Measurements from ENCODE around the gene CFAP99. TPM values are rescaled to one million over a fixed set of nuclear protein-coding genes. Genes with fewer than 3 reads are reported as not detected.

The CFAP99 gene
- total RNA-seq, 1 donor from 2014 or later: not detected

DNA sequence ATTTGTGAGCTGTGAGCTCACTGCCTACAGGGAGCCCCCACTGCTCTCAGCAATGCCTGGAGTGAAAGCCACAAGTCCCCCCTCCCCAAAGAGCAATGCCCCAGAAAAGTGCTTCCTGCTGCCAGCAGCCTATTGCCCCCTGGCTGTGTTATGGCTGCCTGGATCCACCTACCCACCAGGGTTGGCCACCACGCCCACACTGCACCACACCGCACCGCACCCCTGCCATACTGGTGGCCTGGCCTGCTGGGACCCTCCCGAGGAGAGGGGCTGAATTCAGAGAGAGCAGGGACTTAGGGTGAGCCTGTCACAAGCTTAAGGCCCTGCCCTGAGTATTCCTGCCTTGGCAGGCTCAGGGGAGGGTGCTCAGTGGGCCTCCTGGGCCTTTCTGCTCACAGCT lies 4.3 kb downstream of the CFAP99 start:
- Histone ChIP-seq H3K4me2 (no peak overlapping the region), H3K4me3 (no peak overlapping the region), H3K27ac (no peak overlapping the region), H3K9ac (no peak overlapping the region), H3K36me3 (no peaks in the 10 kb centered on the region), H3K4me1 (no peaks in the 10 kb centered on the region), H3K79me2 (ENCODE audit: low read depth) (no peaks in the 10 kb centered on the region), H3K9me3 (ENCODE audit: low read depth) (no peaks in the 10 kb centered on the region), H3K27me3 (peaks cover 45% of the 10 kb centered on the region), H3F3A (ENCODE audit: low read depth) (peaks cover under 1% of the 10 kb centered on the region), H4K20me1 (ENCODE audit: low read depth) (peaks cover 10% of the 10 kb centered on the region), H2AFZ (replicated peaks) (no peak overlapping the region)
- no peaks in the 10 kb centered on the region for H3K36me3 Mint-ChIP-seq
- no peaks in the 10 kb centered on the region for H3K9me3 Mint-ChIP-seq
- no peak overlapping the region for H3K27ac Mint-ChIP-seq
- H3K27me3 Mint-ChIP-seq (ENCODE audit: insufficient read depth, low read depth): peaks cover 33% of the 10 kb centered on the region
- no peak overlapping the region for H3K4me3 Mint-ChIP-seq
- H3K4me1 Mint-ChIP-seq: peaks cover 7% of the 10 kb centered on the region
- TF ChIP-seq, protein P1, sequence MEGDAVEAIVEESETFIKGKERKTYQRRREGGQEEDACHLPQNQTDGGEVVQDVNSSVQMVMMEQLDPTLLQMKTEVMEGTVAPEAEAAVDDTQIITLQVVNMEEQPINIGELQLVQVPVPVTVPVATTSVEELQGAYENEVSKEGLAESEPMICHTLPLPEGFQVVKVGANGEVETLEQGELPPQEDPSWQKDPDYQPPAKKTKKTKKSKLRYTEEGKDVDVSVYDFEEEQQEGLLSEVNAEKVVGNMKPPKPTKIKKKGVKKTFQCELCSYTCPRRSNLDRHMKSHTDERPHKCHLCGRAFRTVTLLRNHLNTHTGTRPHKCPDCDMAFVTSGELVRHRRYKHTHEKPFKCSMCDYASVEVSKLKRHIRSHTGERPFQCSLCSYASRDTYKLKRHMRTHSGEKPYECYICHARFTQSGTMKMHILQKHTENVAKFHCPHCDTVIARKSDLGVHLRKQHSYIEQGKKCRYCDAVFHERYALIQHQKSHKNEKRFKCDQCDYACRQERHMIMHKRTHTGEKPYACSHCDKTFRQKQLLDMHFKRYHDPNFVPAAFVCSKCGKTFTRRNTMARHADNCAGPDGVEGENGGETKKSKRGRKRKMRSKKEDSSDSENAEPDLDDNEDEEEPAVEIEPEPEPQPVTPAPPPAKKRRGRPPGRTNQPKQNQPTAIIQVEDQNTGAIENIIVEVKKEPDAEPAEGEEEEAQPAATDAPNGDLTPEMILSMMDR (IDR thresholded peaks at IDR 0.05): no peak
- TF ChIP-seq EZH2phosphoT487 (IDR thresholded peaks at IDR 0.05) (no peak), EZH2 (IDR thresholded peaks at IDR 0.05) (no peak)
- DNase-seq (ENCODE audit: low spot score): peak; percentile 3

DNA sequence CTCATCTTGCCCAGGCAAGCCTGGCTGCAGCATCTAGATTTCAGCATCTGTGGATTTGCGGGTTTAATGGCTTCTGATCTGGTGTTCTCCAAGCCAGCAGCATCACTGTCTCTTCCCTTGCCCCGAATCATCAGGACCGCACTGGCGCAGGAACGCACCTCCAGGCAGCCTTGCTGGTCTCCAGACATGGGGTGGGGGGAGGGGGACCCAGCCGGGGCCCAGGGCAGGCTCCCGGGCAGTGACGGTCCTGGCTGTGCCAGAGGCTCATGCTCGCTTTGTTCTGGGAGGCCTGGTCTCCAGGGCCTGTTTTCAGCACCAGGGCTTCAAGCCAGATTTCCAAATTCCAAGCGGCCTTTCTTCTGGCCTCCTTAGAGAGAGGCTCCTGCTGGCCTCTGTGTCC lies 4.9 kb downstream of the CFAP99 start:
- Histone ChIP-seq H3K9me3 (ENCODE audit: low read depth) (no peaks in the 10 kb centered on the region), H3F3A (ENCODE audit: low read depth) (no peaks in the 10 kb centered on the region), H3K4me3 (no peak overlapping the region), H2AFZ (replicated peaks) (no peak overlapping the region), H3K27ac (no peak overlapping the region), H3K4me1 (no peaks in the 10 kb centered on the region), H3K4me2 (no peak overlapping the region), H4K20me1 (ENCODE audit: low read depth) (peaks cover 9% of the 10 kb centered on the region), H3K9ac (no peak overlapping the region), H3K27me3 (peaks cover 40% of the 10 kb centered on the region), H3K79me2 (ENCODE audit: low read depth) (no peaks in the 10 kb centered on the region), H3K36me3 (no peaks in the 10 kb centered on the region)
- H3K36me3 Mint-ChIP-seq: no peaks in the 10 kb centered on the region
- no peaks in the 10 kb centered on the region for H3K9me3 Mint-ChIP-seq
- peaks cover 33% of the 10 kb centered on the region for H3K27me3 Mint-ChIP-seq (ENCODE audit: insufficient read depth, low read depth)
- H3K4me3 Mint-ChIP-seq: no peak overlapping the region
- H3K27ac Mint-ChIP-seq: no peak overlapping the region
- TF ChIP-seq, protein P1 (IDR thresholded peaks at IDR 0.05): no peak
- no peak for TF ChIP-seq EZH2 (IDR thresholded peaks at IDR 0.05)
- no peak for TF ChIP-seq EZH2phosphoT487 (IDR thresholded peaks at IDR 0.05)
- peaks cover 7% of the 10 kb centered on the region for H3K4me1 Mint-ChIP-seq
- DNase-seq (ENCODE audit: low spot score): peak; percentile 16

DNA sequence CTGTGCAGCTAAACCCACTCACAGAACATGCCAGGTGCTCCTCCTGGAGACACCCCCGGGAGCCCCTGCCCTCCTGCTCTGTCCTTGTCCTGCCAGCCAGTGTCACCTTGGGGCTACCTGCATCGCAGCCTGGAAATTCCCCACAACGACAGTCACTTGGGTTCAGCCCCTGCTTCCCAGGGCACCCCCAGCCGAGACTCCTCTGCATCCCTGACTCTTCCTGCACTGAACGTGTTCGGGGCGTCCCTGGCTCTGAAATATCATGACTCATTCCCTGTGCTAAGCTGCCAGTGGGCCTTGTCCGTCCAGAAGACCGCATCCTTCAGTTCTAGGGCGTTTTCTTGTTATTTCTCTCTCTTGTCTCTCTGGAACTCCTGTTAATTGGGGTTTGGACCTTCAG lies 5.8 kb downstream of the CFAP99 start:
- H3K27ac Mint-ChIP-seq: no peak overlapping the region
- no peaks in the 10 kb centered on the region for H3K36me3 Mint-ChIP-seq
- peak; percentile 1 for DNase-seq (ENCODE audit: low spot score)
- no peaks in the 10 kb centered on the region for H3F3A ChIP-seq (ENCODE audit: low read depth)
- no peak overlapping the region for H2AFZ ChIP-seq (replicated peaks)
- H3K9me3 Mint-ChIP-seq: no peaks in the 10 kb centered on the region
- no peak overlapping the region for H3K4me2 ChIP-seq
- H3K4me3 Mint-ChIP-seq: no peak overlapping the region
- H3K4me1 Mint-ChIP-seq: peaks cover 9% of the 10 kb centered on the region
- no peaks in the 10 kb centered on the region for H3K9me3 ChIP-seq (ENCODE audit: low read depth)
- H3K27ac ChIP-seq: no peak overlapping the region
- H4K20me1 ChIP-seq (ENCODE audit: low read depth): peaks cover 3% of the 10 kb centered on the region
- H3K9ac ChIP-seq: no peak overlapping the region
- H3K27me3 ChIP-seq: peaks cover 32% of the 10 kb centered on the region
- no peak for TF ChIP-seq EZH2phosphoT487 (IDR thresholded peaks at IDR 0.05)
- no peak for TF ChIP-seq EZH2 (IDR thresholded peaks at IDR 0.05)
- TF ChIP-seq, protein P1 (IDR thresholded peaks at IDR 0.05): no peak
- H3K4me3 ChIP-seq: no peak overlapping the region
- H3K27me3 Mint-ChIP-seq (ENCODE audit: insufficient read depth, low read depth): peaks cover 30% of the 10 kb centered on the region
- no peaks in the 10 kb centered on the region for H3K36me3 ChIP-seq
- H3K79me2 ChIP-seq (ENCODE audit: low read depth): no peaks in the 10 kb centered on the region
- no peaks in the 10 kb centered on the region for H3K4me1 ChIP-seq
